IMR-90 (cell line): ENCODE data around the gene ASIC2. TPM values are rescaled to one million over a fixed set of nuclear protein-coding genes. Genes with fewer than 3 reads are reported as not detected.

Source experiments
- ATAC-seq: fragments of 200-7000 bp; cut with Tn5 transposase; 2 replicates; pipeline ENCODE4 v1.9.1; 2020; ENCODE audit warnings: low read depth, mild to moderate bottlenecking, moderate library complexity
- BruUV-seq: library from RNA; stranded (reverse); fragments of 400-500 nt; replicated peaks from 2 replicates; lab custom pipeline; 2021; lab: Mats Ljungman, UMichigan
- CTCF ChIA-PET: fragments of 300-600 bp; formaldehyde crosslinking; extraction: SDS; loops from one replicate; lab custom pipeline; 2021; ENCODE audit warnings: antibody characterized with exemption; lab: Yijun Ruan, JAX
- POLR2A ChIA-PET: fragments of 300-600 bp; sonication (Branson Sonifier 250); formaldehyde crosslinking; loops from one replicate; lab custom pipeline; 2022; ENCODE audit warnings: antibody characterized with exemption; ENCODE audit not compliant: unreplicated experiment; lab: Charles Lee
- DNase-seq: peaks from one replicate; pipeline ENCODE4 v3.0.0; 2013
- H2AFZ ChIP-seq: replicated peaks from 2 replicates; pipeline ENCODE3; 2013; ENCODE audit warnings: low read length, mild to moderate bottlenecking; ENCODE audit not compliant: poor library complexity
- H2AK5ac ChIP-seq: 2 replicates; pipeline ENCODE4 v1.6.1; 2013; ENCODE audit warnings: low read depth, low read length, inconsistent platforms
- H2AK9ac ChIP-seq: replicated peaks from 2 replicates; pipeline ENCODE3; 2013; ENCODE audit warnings: mild to moderate bottlenecking, low read depth, low read length, moderate library complexity; ENCODE audit not compliant: poor library complexity
- H2BK120ac ChIP-seq: 2 replicates; pipeline ENCODE4 v1.6.1; 2013; ENCODE audit warnings: low read depth, low read length, inconsistent platforms
- H2BK15ac ChIP-seq: 3 replicates; pipeline ENCODE4 v1.6.1; 2013; ENCODE audit warnings: low read depth, low read length, inconsistent platforms
- H2BK20ac ChIP-seq: 2 replicates; pipeline ENCODE4 v1.6.1; 2013; ENCODE audit warnings: low read depth, mild to moderate bottlenecking, inconsistent platforms, low read length, moderate library complexity
- H2BK5ac ChIP-seq: 2 replicates; pipeline ENCODE4 v1.6.1; 2013; ENCODE audit warnings: mild to moderate bottlenecking, low read depth, low read length, inconsistent platforms; ENCODE audit not compliant: poor library complexity, severe bottlenecking
- H3K14ac ChIP-seq: replicated peaks from 2 replicates; pipeline ENCODE4 v1.6.1; 2013; ENCODE audit warnings: low read depth, low read length, inconsistent platforms
- H3K18ac ChIP-seq: 2 replicates; pipeline ENCODE4 v1.6.1; 2013; ENCODE audit warnings: low read depth, low read length, control low read depth
- H3K23ac ChIP-seq: 2 replicates; pipeline ENCODE4 v1.6.1; 2013; ENCODE audit warnings: low read depth, low read length, inconsistent platforms
- H3K27ac ChIP-seq: 2 replicates; pipeline ENCODE4 v1.5.1; 2013; ENCODE audit warnings: mild to moderate bottlenecking, control low read depth, low read length; ENCODE audit not compliant: insufficient read depth
- H3K27me3 ChIP-seq: 2 replicates; pipeline ENCODE4 v1.6.1; 2013; ENCODE audit warnings: low read length; ENCODE audit not compliant: control insufficient read depth, insufficient read depth
- H3K36me3 ChIP-seq: 2 replicates; pipeline ENCODE4 v1.6.1; 2013; ENCODE audit warnings: low read length, mixed read lengths; ENCODE audit not compliant: control insufficient read depth, insufficient read depth
- H3K4ac ChIP-seq: 2 replicates; pipeline ENCODE4 v1.6.1; 2013; ENCODE audit warnings: low read depth, low read length, inconsistent platforms
- H3K4me1 ChIP-seq: 2 replicates; pipeline ENCODE4 v1.6.1; 2013; ENCODE audit warnings: low read length, mixed read lengths; ENCODE audit not compliant: control insufficient read depth, insufficient read depth
- H3K4me2 ChIP-seq: 2 replicates; pipeline ENCODE4 v1.6.1; 2013; ENCODE audit warnings: low read depth, mild to moderate bottlenecking, control low read depth, low read length, moderate library complexity
- H3K4me3 ChIP-seq: 2 replicates; pipeline ENCODE4 v1.5.1; 2013; ENCODE audit warnings: low read depth, mild to moderate bottlenecking, control low read depth, low read length, moderate library complexity; ENCODE audit not compliant: insufficient read depth
- H3K56ac ChIP-seq: 2 replicates; pipeline ENCODE4 v1.6.1; 2013; ENCODE audit warnings: low read length, inconsistent platforms; ENCODE audit not compliant: insufficient read depth; ENCODE audit errors: extremely low read depth
- H3K79me1 ChIP-seq, 2 experiments: 2 replicates each; pipeline ENCODE4 v1.6.1; 2013; ENCODE audit warnings: low read length in 2 of 2, inconsistent platforms in 1 of 2, low read depth in 1 of 2
- H3K9ac ChIP-seq: 2 replicates; pipeline ENCODE4 v1.6.1; 2013; ENCODE audit warnings: low read depth, low read length, control low read depth
- H3K9me1 ChIP-seq: 2 replicates; pipeline ENCODE4 v1.6.1; 2013; ENCODE audit warnings: low read length, inconsistent platforms; ENCODE audit not compliant: insufficient read depth
- H3K9me3 ChIP-seq: 2 replicates; pipeline ENCODE4 v1.6.1; 2013; ENCODE audit warnings: low read length; ENCODE audit not compliant: control insufficient read depth, insufficient read depth
- H4K20me1 ChIP-seq: 2 replicates; pipeline ENCODE4 v1.6.1; 2013; ENCODE audit warnings: low read length, inconsistent platforms; ENCODE audit not compliant: insufficient read depth
- H4K5ac ChIP-seq: 2 replicates; pipeline ENCODE4 v1.6.1; 2013; ENCODE audit warnings: mild to moderate bottlenecking, low read depth, low read length, control low read depth
- H4K8ac ChIP-seq, 2 experiments: 2 replicates each; pipeline ENCODE4 v1.6.1; 2013; ENCODE audit warnings: low read depth in 2 of 2, low read length in 2 of 2, control low read depth in 1 of 2, inconsistent platforms in 1 of 2
- H4K91ac ChIP-seq: 2 replicates; pipeline ENCODE4 v1.6.1; 2013; ENCODE audit warnings: low read depth, low read length, inconsistent platforms; ENCODE audit not compliant: insufficient read depth
- CEBPB ChIP-seq: IDR thresholded peaks from 2 replicates; pipeline ENCODE4 v1.6.1; 2012; ENCODE audit warnings: low read depth, low read length, improper control_type of control experiment
- CHD1 ChIP-seq: IDR thresholded peaks from 2 replicates; pipeline ENCODE4 v1.6.1; 2012; ENCODE audit warnings: low read depth, low read length, improper control_type of control experiment
- FOS ChIP-seq: fragments of 150-350 bp; IDR thresholded peaks from 2 replicates; pipeline ENCODE4 v1.6.1; 2016; ENCODE audit warnings: low read depth, low read length
- MAZ ChIP-seq: IDR thresholded peaks from 2 replicates; pipeline ENCODE4 v1.6.1; 2012; ENCODE audit warnings: low read depth, mild to moderate bottlenecking, low read length, improper control_type of control experiment, moderate library complexity, borderline replicate concordance
- MXI1 ChIP-seq: IDR thresholded peaks from 2 replicates; pipeline ENCODE4 v1.6.1; 2012; ENCODE audit warnings: low read depth, mild to moderate bottlenecking, low read length, moderate library complexity, borderline replicate concordance
- NFE2L2 ChIP-seq: fragments of 150-350 bp; IDR thresholded peaks from 2 replicates; pipeline ENCODE4 v1.6.1; 2016; ENCODE audit warnings: low read depth, mild to moderate bottlenecking, low read length
- SMC3 ChIP-seq: fragments of 150-350 bp; IDR thresholded peaks from 2 replicates; pipeline ENCODE4 v1.6.1; 2016; ENCODE audit warnings: low read depth, mild to moderate bottlenecking, antibody characterized with exemption, low read length, moderate library complexity
- USF2 ChIP-seq: fragments of 150-350 bp; IDR thresholded peaks from 2 replicates; pipeline ENCODE4 v1.6.1; 2017; ENCODE audit warnings: mild to moderate bottlenecking, antibody characterized with exemption, low read length, low read depth
- WGBS, 2 experiments: methylation state at CpG; one replicate each; pipeline versions ENCODE4 v1.1.5 to v1.1.7; 2013; ENCODE audit warnings: missing lambda C conversion rate in 2 of 2; ENCODE audit not compliant: insufficient read length in 1 of 2; ENCODE audit errors: extremely low coverage in 2 of 2; 5-methylcytosine and 5-hydroxymethylcytosine counted together
- dilution Hi-C: fragments of 300-500 bp; cut with HindIII; formaldehyde crosslinking; loops from one replicate; pipeline ENCODE4 v1.14.3; 2018; ENCODE audit warnings: low sequenced_read_pairs; ENCODE audit not compliant: unreplicated experiment
- in situ Hi-C: fragments of 300-500 bp; cut with MboI; formaldehyde crosslinking; loops from 3 replicates; pipeline ENCODE4 v1.14.3; 2019; ENCODE audit warnings: low sequenced_read_pairs, inconsistent platforms, mixed read lengths
- intact Hi-C: fragments of 100-400 bp; cut with micrococcal nuclease; formaldehyde crosslinking; loops from 2 replicates; pipeline ENCODE4 v1.10.0; 2022
- polyA plus RNA-seq, 3 experiments: library from polyadenylated mRNA; depleted of rRNA; stranded (reverse); fragments of >200 nt; gene quantifications; 2 replicates each; pipeline ENCODE4 v1.2.3, GENCODE V29; 2012; ENCODE audit warnings: low replicate concordance in 1 of 3
- total RNA-seq: library from RNA; depleted of rRNA; stranded (reverse); fragments of >200 nt; gene quantifications from 2 replicates; pipeline ENCODE4 v1.2.3, GENCODE V29; 2012
- TF ChIP-seq, protein P1 (sequence below): conservative IDR thresholded peaks from 2 replicates; pipeline ENCODE4 v1.5.1; 2012; ENCODE audit warnings: mild to moderate bottlenecking, low read depth, low read length, improper control_type of control experiment

The ASIC2 gene
- total and polyA plus RNA-seq, 2 of the 4 experiments (the other 2 are of a cell fraction): under 0.01 to 0.15 TPM

- Histone ChIP-seq H3K9me1 (no peaks in the 10 kb centered on the region), H3K9ac (no peak overlapping the region), H3K4ac (no peak overlapping the region), H2BK120ac (no peak overlapping the region), H3K27me3 (peaks cover 12% of the 10 kb centered on the region), H3K4me2 (no peak overlapping the region), H3K56ac (no peak overlapping the region), H2AK5ac (no peak overlapping the region), H4K8ac (no peak overlapping the region), H2AFZ (no peak overlapping the region), H3K9me3 (no peaks in the 10 kb centered on the region), H3K36me3 (no peaks in the 10 kb centered on the region), H2BK15ac (no peak overlapping the region), H3K18ac (no peak overlapping the region), H3K79me1 (no peaks in the 10 kb centered on the region), H3K4me3 (no peak overlapping the region), H3K23ac (no peak overlapping the region), H3K27ac (no peak overlapping the region), H2AK9ac (no peak overlapping the region), H4K5ac (no peak overlapping the region), H3K14ac (no peak overlapping the region), H3K4me1 (no peaks in the 10 kb centered on the region), H4K20me1 (no peaks in the 10 kb centered on the region), H2BK20ac (no peak overlapping the region), H4K91ac (no peak overlapping the region), H2BK5ac (no peak overlapping the region)
- no peak for TF ChIP-seq MXI1
- TF ChIP-seq, protein P1, sequence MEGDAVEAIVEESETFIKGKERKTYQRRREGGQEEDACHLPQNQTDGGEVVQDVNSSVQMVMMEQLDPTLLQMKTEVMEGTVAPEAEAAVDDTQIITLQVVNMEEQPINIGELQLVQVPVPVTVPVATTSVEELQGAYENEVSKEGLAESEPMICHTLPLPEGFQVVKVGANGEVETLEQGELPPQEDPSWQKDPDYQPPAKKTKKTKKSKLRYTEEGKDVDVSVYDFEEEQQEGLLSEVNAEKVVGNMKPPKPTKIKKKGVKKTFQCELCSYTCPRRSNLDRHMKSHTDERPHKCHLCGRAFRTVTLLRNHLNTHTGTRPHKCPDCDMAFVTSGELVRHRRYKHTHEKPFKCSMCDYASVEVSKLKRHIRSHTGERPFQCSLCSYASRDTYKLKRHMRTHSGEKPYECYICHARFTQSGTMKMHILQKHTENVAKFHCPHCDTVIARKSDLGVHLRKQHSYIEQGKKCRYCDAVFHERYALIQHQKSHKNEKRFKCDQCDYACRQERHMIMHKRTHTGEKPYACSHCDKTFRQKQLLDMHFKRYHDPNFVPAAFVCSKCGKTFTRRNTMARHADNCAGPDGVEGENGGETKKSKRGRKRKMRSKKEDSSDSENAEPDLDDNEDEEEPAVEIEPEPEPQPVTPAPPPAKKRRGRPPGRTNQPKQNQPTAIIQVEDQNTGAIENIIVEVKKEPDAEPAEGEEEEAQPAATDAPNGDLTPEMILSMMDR: no peak
- TF ChIP-seq CEBPB: no peak
- no peak for TF ChIP-seq NFE2L2
- TF ChIP-seq USF2: no peak
- TF ChIP-seq MAZ: no peak
- no peak for TF ChIP-seq CHD1
- TF ChIP-seq FOS: no peak
- no peak for TF ChIP-seq SMC3
- ATAC-seq (no peak), DNase-seq (no peak)
- BruUV-seq: no TSS peak
- in situ Hi-C loops (no loop called here), dilution Hi-C loops (no loop called here), intact Hi-C loops (loop anchor here (10.0 kb wide), 1 partner anchor 116 kb away; the partner anchor contains the start of gene ASIC2)
- CTCF ChIA-PET: no interaction called here
- POLR2A ChIA-PET: no interaction called here
- no CpG with 5 or more reads among the region's 4 CpGs for WGBS, 2 experiments
Measured at GRCh38 chr17:33179151-33179550, 113.9 kb downstream of the ASIC2 start.
